GM19035 (cell line): Measurements from ENCODE around the gene GALNT8.

Experiments used
- ATAC-seq: cut with Tn5 transposase; IDR thresholded peaks from one replicate; pipeline ENCODE4 v1.9.1; 2021; ENCODE audit not compliant: unreplicated experiment

The GALNT8 gene

DNA sequence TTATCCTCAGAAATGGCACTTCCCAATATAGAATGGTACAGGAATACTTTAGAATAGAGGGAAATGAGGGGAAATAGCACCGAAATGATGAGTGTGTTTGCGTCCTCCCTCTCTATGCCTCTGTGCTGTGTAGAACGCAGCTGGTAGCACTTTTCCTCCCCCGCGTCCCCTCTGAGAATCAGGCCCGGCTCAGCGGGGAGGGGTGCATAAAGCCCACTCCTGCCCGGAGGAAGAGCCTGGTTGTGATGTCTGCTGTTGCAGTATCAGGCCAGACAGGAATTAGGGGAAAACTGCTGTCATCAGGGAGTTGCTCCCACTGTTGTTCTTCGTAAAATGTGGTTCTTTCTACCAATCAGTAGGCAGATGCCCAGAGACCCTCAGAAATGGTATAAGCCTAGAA is 76.0 kb downstream of the GALNT8 start:
- ATAC-seq, result no peak

DNA sequence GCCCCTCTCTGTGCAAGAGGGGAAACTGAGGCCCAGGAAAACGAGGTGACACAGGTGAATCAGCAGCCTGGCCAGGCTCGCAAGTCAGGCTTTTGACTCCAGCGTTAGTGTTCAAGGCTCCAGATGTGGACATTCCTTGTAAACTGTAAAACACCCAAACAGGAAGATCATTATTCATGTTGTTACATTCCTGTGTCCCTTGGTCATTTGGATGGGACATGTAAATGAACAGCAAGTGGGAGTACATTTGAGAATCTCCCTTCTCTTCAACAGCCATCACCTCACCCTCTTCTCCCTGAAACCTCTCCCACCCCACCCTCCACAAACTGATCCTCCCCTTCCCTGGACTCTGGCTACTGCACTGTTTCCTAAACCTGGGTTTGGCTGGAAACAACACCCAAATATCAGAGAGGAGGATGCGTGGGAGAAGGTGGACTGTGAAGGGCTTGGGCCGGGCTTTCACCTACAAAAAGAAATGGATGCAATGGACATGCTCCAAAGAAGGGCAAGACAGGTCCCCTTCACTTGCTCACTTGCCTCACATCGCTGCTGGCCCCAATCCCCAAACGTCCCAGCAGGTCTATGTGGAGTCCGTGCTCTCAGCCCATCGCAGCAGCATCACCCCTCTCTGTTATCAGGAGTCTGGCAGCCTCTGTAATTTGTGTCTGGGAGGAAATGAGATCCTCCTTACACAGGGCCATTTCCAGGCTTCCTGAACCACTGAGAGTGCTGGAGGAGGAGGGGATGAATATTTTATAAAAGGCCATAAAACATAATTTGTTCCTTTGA is 76.7 kb downstream of the GALNT8 start:
- no peak for ATAC-seq

DNA sequence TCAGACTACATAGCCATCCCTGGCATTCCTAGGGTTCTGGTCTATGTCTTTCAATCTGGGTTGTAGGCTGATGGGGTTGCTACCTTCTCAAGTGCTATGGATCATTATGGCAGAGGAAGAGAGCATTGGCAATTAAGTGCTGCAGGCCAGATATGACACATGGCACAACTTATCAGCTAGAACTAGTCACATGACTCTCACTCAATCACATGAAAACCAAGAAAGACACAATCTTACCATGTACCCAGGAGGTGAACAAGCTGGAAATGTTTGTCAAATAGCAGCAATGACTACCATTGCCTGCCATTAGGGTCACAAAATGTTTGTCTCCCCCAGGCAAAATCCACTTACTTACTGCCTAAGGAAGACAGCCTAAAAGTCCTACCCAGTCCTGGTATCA is 80.4 kb downstream of the GALNT8 start:
- no peak for ATAC-seq

GRCh38 chr12:4802841-4803240 is 82.6 kb downstream of the GALNT8 start:
- no peak for ATAC-seq

GRCh38 chr12:4806439-4807115 is 86.4 kb downstream of the GALNT8 start:
- ATAC-seq, result no peak

DNA sequence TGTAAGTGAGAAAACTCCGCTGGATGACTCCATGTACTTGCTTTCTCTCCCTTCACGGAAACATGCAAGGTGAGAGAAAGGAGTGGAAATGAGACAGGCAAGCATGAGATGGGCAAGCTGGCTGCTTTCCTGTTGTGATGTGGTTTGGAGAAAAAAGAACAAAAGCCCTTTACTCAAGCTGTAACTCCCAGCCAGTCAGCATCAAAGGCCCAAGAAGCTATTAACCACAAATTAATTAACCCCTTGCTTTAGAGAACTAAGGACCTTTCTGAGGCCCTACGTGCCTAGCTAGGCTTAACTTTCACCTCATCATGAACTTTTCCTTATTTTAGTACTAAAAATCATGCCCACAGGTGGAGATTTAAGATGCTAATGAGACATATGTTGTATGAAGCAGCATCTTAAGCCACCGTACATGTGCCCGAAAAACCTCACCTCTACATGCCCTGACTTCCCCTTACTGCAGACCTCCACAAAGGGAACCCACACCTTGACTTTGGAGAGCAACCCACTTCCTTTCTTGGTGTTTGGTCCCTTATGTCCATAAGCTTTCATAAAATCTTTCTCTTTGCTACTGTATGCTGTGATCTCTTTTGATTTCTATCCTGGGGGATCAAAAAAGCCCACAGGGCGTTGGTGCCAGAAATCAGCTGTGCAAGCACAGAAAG is 87.0 kb downstream of the GALNT8 start:
- ATAC-seq, result no peak

DNA sequence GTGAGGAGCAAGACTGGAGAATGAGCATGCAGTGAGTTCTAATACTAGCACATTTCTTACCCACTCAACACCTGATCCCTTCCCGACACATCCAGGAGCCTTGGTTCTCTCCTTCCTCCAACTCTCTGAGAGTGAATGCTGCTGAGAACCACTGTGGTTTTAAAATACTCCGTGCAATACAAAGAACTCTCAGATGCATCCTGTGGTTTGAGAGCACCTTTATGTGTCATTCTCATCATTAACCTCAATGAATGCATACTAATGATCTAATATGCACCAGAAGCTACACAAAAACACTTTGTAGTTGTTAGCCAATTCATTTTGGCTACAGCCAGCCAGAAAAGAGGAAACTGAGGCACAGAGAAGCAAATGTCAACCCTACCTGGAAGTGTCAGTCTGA is 87.6 kb downstream of the GALNT8 start:
- no peak for ATAC-seq

- ATAC-seq, result no peak
Observed at GRCh38 chr12:4809013-4809448, 88.8 kb downstream of the GALNT8 start.

DNA sequence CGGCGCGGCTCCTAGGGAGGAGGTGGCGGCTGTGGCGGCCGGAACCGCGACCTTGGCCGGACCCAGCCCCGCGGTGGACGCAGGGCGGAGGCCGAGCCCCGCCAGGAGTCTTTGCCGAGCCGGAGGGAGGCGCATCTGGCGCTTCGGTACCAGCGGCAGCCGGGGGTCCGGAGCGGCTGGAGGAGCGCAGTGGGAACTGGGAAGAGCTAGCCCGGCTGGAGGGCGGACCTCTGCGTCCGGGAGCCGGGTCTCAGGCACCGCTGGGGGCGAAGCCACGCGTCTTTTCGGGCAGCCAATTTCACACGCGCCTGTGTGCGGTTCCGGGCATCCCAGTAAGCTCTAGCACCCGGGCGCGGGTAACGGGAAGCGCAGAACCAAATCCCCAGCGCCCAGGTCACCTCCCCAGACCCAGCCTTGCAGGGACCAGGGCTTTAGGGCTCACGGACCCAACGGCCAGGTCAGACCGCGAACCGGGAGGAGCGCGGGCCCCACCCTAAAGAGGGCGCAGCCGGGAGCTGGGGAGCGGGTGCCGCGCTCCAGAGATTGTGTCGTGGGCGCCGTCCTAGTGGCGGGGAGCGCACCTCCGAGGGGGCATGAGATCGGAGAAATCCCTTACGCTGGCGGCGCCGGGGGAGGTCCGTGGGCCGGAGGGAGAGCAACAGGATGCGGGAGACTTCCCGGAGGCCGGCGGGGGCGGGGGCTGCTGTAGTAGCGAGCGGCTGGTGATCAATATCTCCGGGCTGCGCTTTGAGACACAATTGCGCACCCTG is 89.4 kb downstream of the GALNT8 start:
- no peak for ATAC-seq

GRCh38 chr12:4810219-4810671 is 90.0 kb downstream of the GALNT8 start:
- no peak for ATAC-seq

GRCh38 chr12:4812624-4813327 is 92.6 kb downstream of the GALNT8 start:
- no peak for ATAC-seq

DNA sequence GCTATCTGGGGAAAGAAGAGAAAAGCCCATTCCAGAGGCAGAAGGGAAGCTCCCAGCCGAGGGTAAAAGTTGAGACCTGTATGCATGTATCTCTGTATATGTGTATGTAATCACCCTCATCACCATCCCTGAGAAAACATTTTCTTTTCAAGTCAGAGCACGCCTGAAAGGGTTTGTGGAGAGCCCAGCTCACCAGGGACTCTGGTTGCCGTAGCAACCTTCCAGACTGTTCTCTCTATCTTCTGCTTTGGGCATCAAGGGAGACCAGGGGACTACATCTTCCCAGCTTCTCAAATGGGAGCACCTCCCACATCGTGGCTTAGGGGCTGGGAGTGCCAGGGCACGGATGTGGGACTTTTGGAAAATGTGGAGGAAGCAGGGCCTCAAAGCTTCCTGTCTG is 93.5 kb downstream of the GALNT8 start:
- ATAC-seq, result no peak

GRCh38 chr12:4814485-4814884 is 94.3 kb downstream of the GALNT8 start:
- ATAC-seq, result no peak

- ATAC-seq, result no peak
Observed at GRCh38 chr12:4816744-4817525, 96.7 kb downstream of the GALNT8 start.

DNA sequence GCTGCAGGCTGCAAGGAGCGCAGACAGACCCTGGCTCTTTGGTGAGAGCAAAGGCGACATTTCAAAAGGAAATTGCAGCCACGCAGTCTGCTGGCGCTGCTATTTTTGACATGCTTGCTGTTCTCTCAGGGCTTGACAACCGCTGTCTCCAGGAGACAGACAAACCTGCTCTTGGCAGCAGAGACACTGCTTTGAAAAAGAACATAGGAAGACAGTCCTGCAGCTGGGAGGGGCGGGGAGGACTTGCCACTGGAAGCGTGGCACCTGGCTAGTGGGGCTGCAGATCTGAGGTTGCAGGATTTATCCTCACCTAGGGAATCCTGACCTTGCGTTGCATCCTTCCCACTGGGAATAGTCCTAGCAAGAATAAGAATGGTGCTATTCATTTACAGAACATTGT is 97.7 kb downstream of the GALNT8 start:
- no peak for ATAC-seq

GRCh38 chr12:4819654-4820053 is 99.5 kb downstream of the GALNT8 start:
- ATAC-seq, result no peak

GRCh38 chr12:4820971-4821370 is 100.8 kb downstream of the GALNT8 start:
- no peak for ATAC-seq
